SK-N-SH treated with all-trans-retinoic acid at 6 μM for 48 hours (cell line): ENCODE results near the gene FYN.

ENCODE experiments used
- BACH2 ChIP-seq: fragments of 250-450 bp; sonication (Bioruptor Pico); IDR thresholded peaks from 2 replicates; pipeline ENCODE4 v1.9.0; 2021; ENCODE audit warnings: mild to moderate bottlenecking, borderline replicate concordance
- ESRRG ChIP-seq: fragments of 250-450 bp; sonication (Bioruptor Pico); IDR thresholded peaks from 2 replicates; pipeline ENCODE4 v1.6.1; 2021; ENCODE audit warnings: mild to moderate bottlenecking
- ISL1 ChIP-seq: fragments of 250-450 bp; sonication (Bioruptor Pico); IDR thresholded peaks from 2 replicates; pipeline ENCODE4 v2.1.2; 2022; ENCODE audit warnings: mild to moderate bottlenecking, moderate library complexity
- RARB ChIP-seq: fragments of 250-450 bp; sonication (Bioruptor Pico); IDR thresholded peaks from 2 replicates; pipeline ENCODE4 v1.8.0; 2021; ENCODE audit warnings: mild to moderate bottlenecking, moderate library complexity
- TOX ChIP-seq: fragments of 250-450 bp; sonication (Bioruptor Pico); IDR thresholded peaks from 2 replicates; pipeline ENCODE4 v1.8.0; 2021; ENCODE audit warnings: mild to moderate bottlenecking, moderate library complexity, borderline replicate concordance
- ZFP3 ChIP-seq: fragments of 250-450 bp; sonication (Bioruptor Pico); IDR thresholded peaks from 2 replicates; pipeline ENCODE4 v1.5.0; 2020; ENCODE audit warnings: mild to moderate bottlenecking, moderate library complexity
- ZFP30 ChIP-seq: fragments of 450-650 bp; formaldehyde crosslinking; IDR thresholded peaks from 2 replicates; pipeline ENCODE4 v1.5.0; 2022; ENCODE audit warnings: mild to moderate bottlenecking, moderate library complexity
- ZNF70 ChIP-seq: fragments of 450-650 bp; formaldehyde crosslinking; IDR thresholded peaks from 2 replicates; pipeline ENCODE4 v1.5.0; 2020; ENCODE audit warnings: mild to moderate bottlenecking, moderate library complexity
- TF ChIP-seq, protein P1 (sequence below): fragments of 250-450 bp; sonication (Bioruptor Pico); IDR thresholded peaks from 2 replicates; pipeline ENCODE4 v1.8.0; 2020; ENCODE audit warnings: mild to moderate bottlenecking, moderate library complexity, borderline replicate concordance
- TF ChIP-seq, protein P2 (sequence below): fragments of 250-450 bp; sonication (Bioruptor Pico); IDR thresholded peaks from 2 replicates; pipeline ENCODE4 v1.5.1; 2021; ENCODE audit warnings: mild to moderate bottlenecking, moderate library complexity
- TF ChIP-seq, protein P3 (sequence below): fragments of 250-450 bp; sonication (Bioruptor Pico); IDR thresholded peaks from 2 replicates; pipeline ENCODE4 v1.8.0; 2021; ENCODE audit warnings: low read depth, mild to moderate bottlenecking, moderate library complexity, borderline replicate concordance

DNA sequence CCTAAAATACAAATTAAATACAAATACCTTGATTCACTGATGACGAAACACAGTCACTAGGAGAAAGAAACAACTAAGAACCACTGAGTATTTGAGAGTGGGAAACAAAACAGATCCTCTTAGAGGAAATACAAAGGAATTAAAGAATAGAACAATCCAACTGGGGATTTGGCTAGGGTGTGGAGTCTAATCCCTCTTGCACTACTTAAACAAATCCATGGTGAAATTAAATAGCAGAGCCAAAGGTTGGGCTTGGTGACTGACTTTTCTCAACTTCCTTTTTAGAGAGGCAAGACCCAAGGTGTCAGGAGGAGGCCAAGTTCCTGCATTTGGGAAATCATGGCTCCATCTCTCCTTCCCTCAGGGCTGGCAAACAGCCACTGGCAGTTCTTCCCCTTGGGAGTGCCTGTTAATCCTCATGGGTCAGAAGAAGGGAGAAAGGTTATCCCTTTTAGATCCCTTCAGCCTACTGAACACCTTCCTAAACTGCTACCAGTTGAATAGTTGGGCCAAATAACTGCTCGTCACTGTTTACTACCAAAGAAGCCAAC, 166.3 kb downstream of the FYN start:
- TF ChIP-seq, protein P1, sequence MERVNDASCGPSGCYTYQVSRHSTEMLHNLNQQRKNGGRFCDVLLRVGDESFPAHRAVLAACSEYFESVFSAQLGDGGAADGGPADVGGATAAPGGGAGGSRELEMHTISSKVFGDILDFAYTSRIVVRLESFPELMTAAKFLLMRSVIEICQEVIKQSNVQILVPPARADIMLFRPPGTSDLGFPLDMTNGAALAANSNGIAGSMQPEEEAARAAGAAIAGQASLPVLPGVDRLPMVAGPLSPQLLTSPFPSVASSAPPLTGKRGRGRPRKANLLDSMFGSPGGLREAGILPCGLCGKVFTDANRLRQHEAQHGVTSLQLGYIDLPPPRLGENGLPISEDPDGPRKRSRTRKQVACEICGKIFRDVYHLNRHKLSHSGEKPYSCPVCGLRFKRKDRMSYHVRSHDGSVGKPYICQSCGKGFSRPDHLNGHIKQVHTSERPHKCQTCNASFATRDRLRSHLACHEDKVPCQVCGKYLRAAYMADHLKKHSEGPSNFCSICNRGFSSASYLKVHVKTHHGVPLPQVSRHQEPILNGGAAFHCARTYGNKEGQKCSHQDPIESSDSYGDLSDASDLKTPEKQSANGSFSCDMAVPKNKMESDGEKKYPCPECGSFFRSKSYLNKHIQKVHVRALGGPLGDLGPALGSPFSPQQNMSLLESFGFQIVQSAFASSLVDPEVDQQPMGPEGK (CRISPR knock-in tag) = no peak
- TF ChIP-seq RARB (CRISPR knock-in tag) = no peak
- no peak for TF ChIP-seq TOX (CRISPR knock-in tag)
- no peak for TF ChIP-seq ESRRG (CRISPR knock-in tag)
- TF ChIP-seq ZFP3 = no peak
- TF ChIP-seq ISL1 (CRISPR knock-in tag) = no peak
- no peak for TF ChIP-seq ZFP30 (CRISPR knock-in tag)
- no peak for TF ChIP-seq ZNF70
- TF ChIP-seq BACH2 (CRISPR knock-in tag) = no peak
- TF ChIP-seq, protein P2, sequence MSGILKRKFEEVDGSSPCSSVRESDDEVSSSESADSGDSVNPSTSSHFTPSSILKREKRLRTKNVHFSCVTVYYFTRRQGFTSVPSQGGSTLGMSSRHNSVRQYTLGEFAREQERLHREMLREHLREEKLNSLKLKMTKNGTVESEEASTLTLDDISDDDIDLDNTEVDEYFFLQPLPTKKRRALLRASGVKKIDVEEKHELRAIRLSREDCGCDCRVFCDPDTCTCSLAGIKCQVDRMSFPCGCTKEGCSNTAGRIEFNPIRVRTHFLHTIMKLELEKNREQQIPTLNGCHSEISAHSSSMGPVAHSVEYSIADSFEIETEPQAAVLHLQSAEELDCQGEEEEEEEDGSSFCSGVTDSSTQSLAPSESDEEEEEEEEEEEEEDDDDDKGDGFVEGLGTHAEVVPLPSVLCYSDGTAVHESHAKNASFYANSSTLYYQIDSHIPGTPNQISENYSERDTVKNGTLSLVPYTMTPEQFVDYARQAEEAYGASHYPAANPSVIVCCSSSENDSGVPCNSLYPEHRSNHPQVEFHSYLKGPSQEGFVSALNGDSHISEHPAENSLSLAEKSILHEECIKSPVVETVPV (CRISPR knock-in tag) = no peak
- TF ChIP-seq, protein P3, sequence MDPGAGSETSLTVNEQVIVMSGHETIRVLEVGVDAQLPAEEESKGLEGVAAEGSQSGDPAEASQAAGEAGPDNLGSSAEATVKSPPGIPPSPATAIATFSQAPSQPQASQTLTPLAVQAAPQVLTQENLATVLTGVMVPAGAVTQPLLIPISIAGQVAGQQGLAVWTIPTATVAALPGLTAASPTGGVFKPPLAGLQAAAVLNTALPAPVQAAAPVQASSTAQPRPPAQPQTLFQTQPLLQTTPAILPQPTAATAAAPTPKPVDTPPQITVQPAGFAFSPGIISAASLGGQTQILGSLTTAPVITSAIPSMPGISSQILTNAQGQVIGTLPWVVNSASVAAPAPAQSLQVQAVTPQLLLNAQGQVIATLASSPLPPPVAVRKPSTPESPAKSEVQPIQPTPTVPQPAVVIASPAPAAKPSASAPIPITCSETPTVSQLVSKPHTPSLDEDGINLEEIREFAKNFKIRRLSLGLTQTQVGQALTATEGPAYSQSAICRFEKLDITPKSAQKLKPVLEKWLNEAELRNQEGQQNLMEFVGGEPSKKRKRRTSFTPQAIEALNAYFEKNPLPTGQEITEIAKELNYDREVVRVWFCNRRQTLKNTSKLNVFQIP (CRISPR knock-in tag) = no peak
